ENCODE data around the gene MOB2.

DNA sequence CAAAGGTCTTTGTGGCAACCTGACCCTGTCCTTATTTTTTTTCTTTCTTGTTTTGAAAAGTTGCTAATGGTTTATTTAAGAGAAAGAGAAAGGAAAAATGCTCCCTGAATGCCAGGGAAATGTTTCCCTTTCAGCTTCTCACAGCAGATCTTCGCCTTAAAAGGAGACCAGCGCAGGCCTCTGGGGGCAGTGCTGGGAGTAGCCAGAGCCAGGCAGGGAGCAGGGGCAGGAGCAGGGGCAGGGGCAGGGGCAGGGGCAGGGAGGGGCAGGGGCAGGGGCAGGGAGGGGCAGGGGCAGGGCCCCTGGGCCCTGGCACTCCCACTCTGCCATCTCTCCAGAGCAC lies 5.1 kb downstream of the MOB2 start:
- no peak for TF ChIP-seq CTCF (conservative IDR thresholded peaks at IDR 0.05)
- no peak for TF ChIP-seq EZH2 (IDR thresholded peaks at IDR 0.05; ENCODE audit: low read depth)

Measured in PC-9 (cell line).